Measurements from ENCODE around the gene AP4M1.

Gene AP4M1

GRCh38 chr7:100152404-100152803 is 51.0 kb downstream of the AP4M1 start:
- POLR2A ChIA-PET = no interaction called here
- TF ChIP-seq CTBP1 (IDR thresholded peaks at IDR 0.05; ENCODE audit: borderline replicate concordance) = no peak
- TF ChIP-seq HDGF (IDR thresholded peaks at IDR 0.05; ENCODE audit: borderline replicate concordance) = no peak
- no peak for TF ChIP-seq ELF4 (IDR thresholded peaks at IDR 0.05)
- no peak for TF ChIP-seq SP1 (IDR thresholded peaks at IDR 0.05)
- no peak for TF ChIP-seq FOXM1 (IDR thresholded peaks at IDR 0.05; ENCODE audit: borderline replicate concordance)
- DNase-seq (ENCODE audit: extremely low spot score) = no peak
- CTCF ChIA-PET = no interaction called here

GRCh38 chr7:100152937-100153666 is 51.7 kb downstream of the AP4M1 start:
- no peak for DNase-seq (ENCODE audit: extremely low spot score)
- ChIA-PET CTCF (no interaction called here), POLR2A (no interaction called here)
- no peak for TF ChIP-seq SP1 (IDR thresholded peaks at IDR 0.05)
- no peak for TF ChIP-seq SUZ12 (IDR thresholded peaks at IDR 0.05)

GRCh38 chr7:100153708-100154535 is 52.5 kb downstream of the AP4M1 start:
- CTCF ChIA-PET = no interaction called here
- no peak for DNase-seq (ENCODE audit: extremely low spot score)
- POLR2A ChIA-PET = no interaction called here
- TF ChIP-seq NFRKB (IDR thresholded peaks at IDR 0.05) = no peak
- TF ChIP-seq PKNOX1 (IDR thresholded peaks at IDR 0.05) = no peak
- TF ChIP-seq FOXM1 (IDR thresholded peaks at IDR 0.05; ENCODE audit: borderline replicate concordance) = no peak
- no peak for TF ChIP-seq SP1 (IDR thresholded peaks at IDR 0.05)
- TF ChIP-seq ZNF384 (IDR thresholded peaks at IDR 0.05) = no peak

- ChIA-PET POLR2A (no interaction called here), CTCF (no interaction called here)
- DNase-seq (ENCODE audit: extremely low spot score) = no peak
- TF ChIP-seq CTBP1 (IDR thresholded peaks at IDR 0.05; ENCODE audit: borderline replicate concordance) = no peak
- no peak for TF ChIP-seq FOXM1 (IDR thresholded peaks at IDR 0.05; ENCODE audit: borderline replicate concordance)
- TF ChIP-seq SUZ12 (IDR thresholded peaks at IDR 0.05) = no peak
- TF ChIP-seq HDGF (IDR thresholded peaks at IDR 0.05; ENCODE audit: borderline replicate concordance) = no peak
- no peak for TF ChIP-seq BHLHE40 (IDR thresholded peaks at IDR 0.05; ENCODE audit: borderline replicate concordance)
- no peak for TF ChIP-seq SP1 (IDR thresholded peaks at IDR 0.05)
- TF ChIP-seq ARNT (IDR thresholded peaks at IDR 0.05) = no peak
- TF ChIP-seq TARDBP (IDR thresholded peaks at IDR 0.05) = no peak
- TF ChIP-seq NFRKB (IDR thresholded peaks at IDR 0.05) = no peak
- TF ChIP-seq ZNF384 (IDR thresholded peaks at IDR 0.05) = no peak
- no peak for TF ChIP-seq FOXK2 (IDR thresholded peaks at IDR 0.05)
- no peak for TF ChIP-seq FOXA1 (IDR thresholded peaks at IDR 0.05)
- no peak for TF ChIP-seq LEF1 (IDR thresholded peaks at IDR 0.05; ENCODE audit: borderline replicate concordance)
- TF ChIP-seq ELF4 (IDR thresholded peaks at IDR 0.05) = no peak
- TF ChIP-seq L3MBTL2 (conservative IDR thresholded peaks at IDR 0.05) = no peak
- no peak for TF ChIP-seq PKNOX1 (IDR thresholded peaks at IDR 0.05)
Observed at GRCh38 chr7:100154651-100155491, 53.4 kb downstream of the AP4M1 start.

- CTCF ChIA-PET = no interaction called here
- POLR2A ChIA-PET = interaction anchor here (0.9 kb wide), 1 partner anchor 22 kb away, joined by 4 read pairs; the partner anchor contains the start of gene GPC2
- TF ChIP-seq FOXK2 (IDR thresholded peaks at IDR 0.05) = no peak
- no peak for DNase-seq (ENCODE audit: extremely low spot score)
Observed at GRCh38 chr7:100155553-100156317, 54.3 kb downstream of the AP4M1 start.

GRCh38 chr7:100156331-100157068 is 55.1 kb downstream of the AP4M1 start:
- POLR2A ChIA-PET = interaction anchor here (0.7 to 2.1 kb wide), 3 partner anchors 8 to 682 kb away, joined by 3 to 20 read pairs (median 4); partner anchors contain the start of genes GPC2 and LAMTOR4
- CTCF ChIA-PET = no interaction called here
- DNase-seq (ENCODE audit: extremely low spot score) = no peak
- no peak for TF ChIP-seq FOXA1 (IDR thresholded peaks at IDR 0.05)

Measured in HEK293T (cell line).